ENCODE results near the gene CD84.
"Not testable (repeated sequence)": the region's sequence is repeated elsewhere in the genome, so short reads cannot be mapped to it uniquely, and the experiment has no call there.

Gene CD84

DNA sequence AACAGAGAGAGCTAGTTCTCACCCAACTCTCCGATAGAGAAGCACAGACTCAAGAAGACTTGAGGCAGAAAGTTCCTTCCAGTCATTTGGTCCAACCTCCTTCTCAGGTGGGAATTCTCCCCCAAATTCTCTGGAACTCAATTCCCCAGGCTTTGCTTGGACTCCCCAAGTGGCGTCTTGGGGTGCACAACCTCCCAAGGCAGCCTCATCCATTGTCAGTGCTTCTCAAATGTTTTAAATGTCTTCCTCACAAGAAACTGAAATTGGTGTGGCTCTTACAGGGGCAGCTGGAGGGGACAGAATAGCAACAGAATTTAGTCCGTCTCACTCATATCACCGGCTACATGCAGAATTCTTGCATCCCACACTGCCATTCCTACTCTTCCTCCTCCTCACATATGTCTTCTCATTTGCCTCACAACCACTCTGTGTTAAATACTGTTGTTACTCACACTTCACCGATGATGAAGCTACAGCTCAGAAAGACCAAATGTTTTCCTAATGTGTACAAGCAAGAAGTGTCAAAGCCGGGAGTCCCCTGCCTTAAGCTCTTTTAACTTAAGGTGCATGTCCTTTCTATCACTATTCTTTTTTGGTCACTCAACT lies 33.4 kb upstream of the CD84 start:
- Histone ChIP-seq H3K4me3 (no peak overlapping the region), H3K27ac (no peak overlapping the region)

DNA sequence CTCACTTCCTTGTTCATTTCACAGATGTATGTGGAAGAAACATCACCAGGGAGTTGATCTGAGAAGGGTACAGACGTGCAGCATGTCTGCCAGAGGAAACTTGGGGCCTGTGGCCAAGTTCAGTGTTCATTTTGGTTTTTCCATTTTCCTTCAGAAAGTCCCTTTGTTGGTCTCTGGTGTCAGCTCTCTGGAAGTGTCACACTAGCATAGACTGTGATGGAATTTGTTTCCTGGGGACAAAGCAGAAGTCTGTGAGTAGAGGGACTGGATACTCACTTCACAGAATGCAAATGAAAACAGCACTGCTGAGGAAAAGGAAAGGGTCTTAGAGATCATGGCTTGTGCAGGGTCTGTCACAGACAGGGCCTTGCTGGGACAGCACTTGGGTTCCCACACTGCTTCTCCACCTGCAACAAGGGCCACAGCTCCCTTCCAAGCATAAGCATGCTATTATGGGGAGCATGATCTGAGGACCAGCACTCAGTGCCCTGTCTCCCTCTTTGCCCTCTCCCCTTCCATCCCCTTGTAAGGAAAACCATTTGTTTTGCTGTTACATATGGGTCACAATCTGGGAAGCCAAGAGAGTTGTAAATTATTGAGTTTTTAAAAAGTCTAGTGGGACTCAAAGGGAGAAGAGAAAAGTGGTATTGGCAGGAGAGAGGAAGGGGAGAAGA lies 31.4 kb upstream of the CD84 start:
- H3K27ac ChIP-seq: peak overlapping the region in 2 of 21 experiments; percentile 8 to 26
- no peak overlapping the region for H3K4me3 ChIP-seq

DNA sequence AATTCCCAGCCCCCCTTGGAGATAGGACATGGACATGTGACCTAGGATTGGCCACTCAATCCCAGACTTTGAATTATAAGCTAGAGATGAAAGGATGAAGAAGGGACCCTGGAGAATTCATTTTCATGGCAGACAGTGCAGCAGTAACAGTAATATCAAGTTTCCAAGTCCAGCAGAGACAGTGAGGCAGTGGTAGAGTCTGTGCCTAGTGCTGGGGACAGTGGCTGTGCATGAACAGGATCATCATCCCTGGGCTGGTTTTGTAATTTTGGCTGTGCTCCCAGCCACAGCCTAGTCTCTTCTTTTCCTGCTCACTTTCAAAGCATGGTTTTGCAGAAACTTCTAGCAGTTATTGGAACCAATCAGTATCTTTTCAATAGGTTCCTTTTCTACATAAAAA lies 29.6 kb upstream of the CD84 start:
- Histone ChIP-seq H3K27ac (no peak overlapping the region), H3K4me3 (no peak overlapping the region)

DNA sequence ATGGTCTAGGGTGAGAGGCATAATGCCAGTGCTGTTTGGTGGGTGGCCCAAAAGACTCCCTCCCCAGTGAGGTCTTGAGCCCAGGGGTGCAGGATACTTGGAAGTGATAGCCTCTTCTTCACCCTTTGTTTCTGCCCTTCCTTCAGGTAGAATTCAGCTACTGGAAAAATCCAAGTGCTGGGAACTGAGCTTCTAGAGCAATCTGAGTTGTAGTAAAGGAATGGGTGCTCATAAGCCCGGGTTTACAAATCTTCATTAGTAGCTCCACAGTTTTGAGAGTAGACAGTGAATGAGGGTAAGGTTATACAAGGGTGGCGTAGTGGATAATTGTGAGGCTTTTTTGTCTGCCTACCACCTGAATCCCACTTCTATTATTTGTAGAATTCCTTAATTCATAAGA lies 29.2 kb upstream of the CD84 start:
- Histone ChIP-seq H3K4me3 (no peak overlapping the region), H3K27ac (no peak overlapping the region)

DNA sequence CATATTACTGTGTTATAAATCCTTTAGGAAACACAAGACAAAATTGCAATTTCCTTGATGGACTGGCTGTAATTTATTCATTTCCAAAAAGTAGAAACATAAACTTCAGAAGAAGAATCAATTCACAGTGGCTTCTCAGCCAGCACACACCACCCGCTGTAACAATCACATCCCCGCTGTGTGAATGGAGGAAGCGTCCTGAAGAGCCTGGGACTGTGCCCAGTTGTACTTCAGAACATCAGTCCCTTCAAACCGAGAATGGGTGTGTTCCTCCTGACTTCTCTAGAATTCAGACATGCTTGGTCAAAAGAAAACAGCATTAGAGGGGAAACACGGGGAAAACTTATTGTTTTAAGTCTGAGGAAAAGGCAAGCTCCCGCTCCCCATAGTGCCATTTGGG lies 28.8 kb upstream of the CD84 start:
- H3K27ac ChIP-seq: no peak overlapping the region
- no peak overlapping the region for H3K4me3 ChIP-seq

DNA sequence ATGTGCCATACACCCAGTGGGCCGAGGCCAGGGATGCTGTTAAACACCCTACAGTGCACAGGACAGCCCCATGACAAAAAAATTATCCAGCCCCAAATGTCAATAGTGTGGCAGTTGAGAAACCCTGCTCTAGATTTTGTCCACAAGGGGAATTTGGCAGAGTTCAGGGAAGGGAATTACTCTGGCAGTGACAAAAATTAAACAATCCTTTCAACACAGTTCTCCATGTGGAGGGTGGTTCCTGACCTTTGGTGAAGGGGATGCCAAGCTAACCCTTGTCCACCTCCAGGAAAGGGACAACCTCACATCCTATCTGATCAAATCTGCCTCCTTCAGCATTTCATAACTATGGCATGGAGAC lies 28.4 kb upstream of the CD84 start:
- peak overlapping the region in 1 of 21 experiments; percentile 64 for H3K27ac ChIP-seq
- no peak overlapping the region for H3K4me3 ChIP-seq

DNA sequence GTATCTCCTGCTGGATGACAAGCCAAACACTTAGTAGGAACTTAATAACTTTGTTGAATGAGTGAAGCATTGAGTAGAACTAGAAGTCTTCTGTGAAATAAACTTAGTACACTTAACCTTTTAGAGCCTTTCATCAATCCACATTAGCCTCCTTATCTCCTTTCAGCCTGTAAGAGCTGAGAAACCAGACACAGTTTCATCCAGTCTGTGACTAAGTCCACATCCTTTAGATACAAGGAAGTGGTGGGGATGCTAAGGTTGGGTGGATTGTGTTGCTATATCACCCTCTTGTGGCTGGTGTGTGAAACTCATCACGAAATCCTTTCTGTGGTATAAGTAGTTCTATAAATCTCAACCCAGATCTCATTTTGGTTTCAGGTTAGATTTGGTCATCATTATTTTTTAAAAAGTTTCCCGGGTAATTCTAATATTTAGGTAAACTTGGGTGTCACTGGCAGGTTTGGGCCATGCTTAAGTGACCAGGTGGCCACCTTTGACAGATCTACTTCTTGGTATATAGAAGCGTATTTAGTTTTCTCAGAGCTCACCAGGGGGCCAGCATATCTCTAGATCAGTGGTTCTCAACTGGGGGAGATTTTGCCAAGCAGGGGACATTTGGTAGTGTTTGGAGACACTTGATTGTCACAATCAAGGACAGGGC lies 27.8 kb upstream of the CD84 start:
- no peak overlapping the region for H3K4me3 ChIP-seq
- peak overlapping the region in 2 of 21 experiments; percentile 35 to 64 for H3K27ac ChIP-seq

DNA sequence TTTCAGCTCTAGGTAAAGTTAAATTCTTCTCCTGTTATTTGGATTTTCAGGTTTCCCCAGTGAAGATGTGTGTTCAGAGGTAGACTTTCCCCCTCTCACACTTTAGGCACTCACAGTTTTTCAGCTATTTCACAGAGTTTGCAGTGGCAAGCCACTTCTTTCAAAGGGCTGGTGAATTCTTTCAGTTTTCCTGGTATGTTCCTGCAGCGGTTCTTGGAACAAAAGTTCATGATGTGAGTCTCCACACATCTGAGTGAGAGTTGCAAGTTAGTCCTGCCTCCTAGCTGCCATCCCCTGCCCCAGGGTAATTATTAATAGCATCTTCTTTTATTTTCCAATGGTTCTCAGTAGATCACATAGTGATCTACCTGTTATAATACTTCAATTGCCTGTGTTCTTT lies 27.3 kb upstream of the CD84 start:
- Histone ChIP-seq H3K27ac (peak overlapping the region in 4 of 21 experiments; percentile 3 to 64 (median 44)), H3K4me3 (no peak overlapping the region)

DNA sequence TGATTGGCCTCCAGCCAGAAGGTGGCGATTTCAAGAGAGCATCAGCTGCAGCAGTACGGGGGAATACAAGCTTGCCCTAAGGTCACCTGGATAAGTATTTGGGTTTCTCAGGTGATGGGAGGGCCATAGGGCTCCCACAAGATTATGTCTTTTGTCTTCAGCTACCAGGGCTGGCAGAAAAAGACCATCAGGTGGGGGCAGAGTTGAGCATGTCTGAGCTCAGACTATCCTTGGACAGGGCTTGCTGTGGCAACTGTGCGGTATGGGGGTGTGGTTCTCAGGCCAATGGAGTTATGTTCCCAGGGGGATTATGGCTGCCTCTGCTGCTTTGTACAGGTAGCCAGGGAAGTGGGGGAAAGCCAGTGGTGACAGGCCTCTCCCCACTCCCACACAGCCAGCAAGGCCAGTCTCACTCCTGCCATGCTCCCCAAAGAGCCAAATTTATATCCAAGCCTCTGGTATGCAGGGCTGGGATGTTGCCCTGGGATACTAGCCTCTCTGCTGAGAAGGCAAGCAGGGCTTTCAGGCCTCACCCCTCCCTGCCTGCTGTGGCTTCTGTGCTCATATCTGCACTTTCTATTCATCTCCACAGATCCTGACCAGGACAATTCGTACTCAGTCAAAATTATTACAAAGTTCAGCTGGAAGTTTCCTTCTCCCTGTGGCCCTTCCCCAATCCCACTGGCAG lies 26.6 kb upstream of the CD84 start:
- H3K27ac ChIP-seq: peak overlapping the region in 4 of 21 experiments; percentile 3 to 64 (median 44)

DNA sequence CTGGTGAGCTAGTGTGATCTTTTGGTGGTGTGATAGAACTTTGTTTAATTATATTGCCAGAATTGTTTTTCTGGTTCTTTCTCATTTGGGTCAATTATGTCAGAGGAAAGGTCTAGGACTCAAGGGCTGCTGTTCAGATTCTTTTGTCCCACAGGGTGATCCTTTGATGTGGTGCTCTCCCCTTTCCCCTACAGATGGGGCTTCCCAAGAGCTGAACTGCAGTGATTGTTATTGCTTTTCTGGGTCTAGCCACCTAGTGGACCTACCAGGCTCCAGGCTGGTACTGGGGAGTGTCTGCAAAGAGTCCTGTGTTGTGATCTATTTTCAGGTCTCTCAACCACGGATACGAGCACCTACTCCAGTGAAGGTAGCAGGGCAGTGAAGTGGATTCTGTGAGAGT lies 25.9 kb upstream of the CD84 start:
- H3K27ac ChIP-seq: peak overlapping the region in 1 of 21 experiments; percentile 64
- H3K4me3 ChIP-seq: no peak overlapping the region

More for the DNA sequence above, 26.6 kb upstream of the CD84 start:
- no peak overlapping the region for H3K4me3 ChIP-seq

DNA sequence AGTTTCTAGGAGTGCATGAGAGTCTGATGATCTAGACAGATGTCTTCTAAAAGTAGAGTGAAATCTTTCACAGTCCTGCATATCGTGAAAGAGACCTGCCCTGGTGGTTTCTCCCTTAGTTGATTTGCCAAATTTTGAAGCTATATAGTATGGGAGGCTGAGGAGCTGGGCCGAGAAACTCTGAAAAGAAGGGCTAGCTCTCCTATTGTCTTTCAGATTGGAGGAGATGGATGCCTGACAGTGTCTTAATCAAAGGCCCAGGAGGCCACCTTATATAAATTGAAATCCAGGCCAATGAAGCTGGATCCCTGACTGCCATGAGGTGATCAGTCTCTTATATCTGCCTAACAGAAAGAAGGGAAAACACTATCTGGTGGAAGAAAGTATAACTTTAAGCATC lies 18.4 kb upstream of the CD84 start:
- H3K4me3 ChIP-seq: no peak overlapping the region
- no peak overlapping the region for H3K27ac ChIP-seq

DNA sequence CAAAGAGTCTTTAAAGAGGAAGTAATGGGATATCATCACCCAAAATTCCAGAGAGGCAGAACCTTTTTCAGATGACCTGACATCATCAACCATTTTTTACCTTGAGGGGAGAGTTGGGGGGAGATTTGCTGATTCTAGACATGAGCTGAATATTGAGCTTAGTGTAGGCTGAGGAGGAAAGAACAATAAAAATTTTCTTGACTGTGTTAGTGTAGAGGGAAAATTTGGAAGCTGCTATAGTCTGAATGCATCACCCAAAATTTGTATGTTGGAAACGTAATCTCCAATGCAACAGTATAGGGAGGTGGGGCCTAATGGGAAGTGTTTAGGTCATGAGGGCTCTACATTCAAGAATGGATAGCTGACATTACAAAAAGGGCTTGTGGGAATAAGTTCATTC lies 17.8 kb upstream of the CD84 start:
- no peak overlapping the region for H3K4me3 ChIP-seq

DNA sequence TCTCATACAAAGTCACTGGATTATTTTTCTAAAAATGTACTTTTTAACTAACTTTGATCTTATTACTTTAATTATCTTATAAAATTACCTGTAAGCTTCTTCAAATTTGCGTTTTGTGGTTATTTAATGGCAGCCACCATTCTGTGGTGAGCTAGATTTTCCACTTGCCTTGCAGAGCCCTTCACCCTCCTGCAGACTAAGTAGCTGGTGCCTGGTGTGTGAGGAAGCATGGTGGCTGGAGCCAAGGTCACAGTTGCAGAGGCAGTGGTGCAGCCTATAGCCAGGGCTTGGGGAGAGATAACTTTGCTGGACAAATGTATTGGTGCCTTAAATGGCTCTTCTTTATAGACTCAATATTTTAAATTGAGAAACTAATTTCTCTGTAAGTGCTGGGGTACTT lies 11.2 kb upstream of the CD84 start:
- Histone ChIP-seq H3K27ac (no peak overlapping the region), H3K4me3 (no peak overlapping the region)

More for the DNA sequence above, 17.8 kb upstream of the CD84 start:
- no peak overlapping the region for H3K27ac ChIP-seq

DNA sequence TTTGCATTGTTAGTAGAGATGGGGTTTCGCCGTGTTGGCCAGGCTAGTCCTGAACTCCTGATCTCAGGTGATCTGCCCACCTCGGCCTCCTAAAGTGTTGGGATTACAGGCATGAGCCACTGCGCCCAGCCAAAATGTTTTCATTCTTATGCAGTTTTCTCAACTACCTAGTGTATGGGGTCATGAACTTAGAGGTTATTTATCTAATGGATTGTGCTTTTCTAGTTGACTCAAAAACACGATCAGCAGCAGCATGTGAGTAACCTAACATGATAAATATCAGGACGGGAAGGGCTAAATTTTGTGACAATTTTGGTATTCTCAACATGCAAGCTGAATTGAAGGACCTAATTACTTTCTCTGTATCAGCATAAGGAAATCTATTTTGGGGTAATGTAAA lies 9.2 kb upstream of the CD84 start:
- Histone ChIP-seq H3K27ac (no peak overlapping the region), H3K4me3 (no peak overlapping the region)

DNA sequence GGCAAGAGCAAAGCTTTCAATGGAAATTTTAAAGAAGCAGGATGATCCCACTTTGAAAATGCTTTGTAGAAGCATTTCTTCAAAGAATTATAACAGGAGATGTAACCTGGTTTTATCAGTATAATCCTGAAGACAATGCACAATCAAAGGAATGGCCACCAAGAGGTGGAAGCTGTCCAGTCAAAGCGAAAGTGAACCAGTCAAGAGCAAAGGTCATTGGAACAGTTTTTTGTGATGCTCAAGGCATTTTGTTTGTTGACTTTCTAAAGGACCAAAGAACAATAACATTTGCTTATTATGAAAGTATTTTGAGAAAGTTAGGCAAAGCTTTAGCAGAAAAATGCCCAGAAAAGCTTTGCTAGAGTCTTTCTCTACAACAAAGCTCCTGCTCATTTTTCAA lies 5.5 kb upstream of the CD84 start:
- H3K27ac ChIP-seq: peak overlapping the region in 1 of 21 experiments; percentile 47
- H3K4me3 ChIP-seq: no peak overlapping the region

DNA sequence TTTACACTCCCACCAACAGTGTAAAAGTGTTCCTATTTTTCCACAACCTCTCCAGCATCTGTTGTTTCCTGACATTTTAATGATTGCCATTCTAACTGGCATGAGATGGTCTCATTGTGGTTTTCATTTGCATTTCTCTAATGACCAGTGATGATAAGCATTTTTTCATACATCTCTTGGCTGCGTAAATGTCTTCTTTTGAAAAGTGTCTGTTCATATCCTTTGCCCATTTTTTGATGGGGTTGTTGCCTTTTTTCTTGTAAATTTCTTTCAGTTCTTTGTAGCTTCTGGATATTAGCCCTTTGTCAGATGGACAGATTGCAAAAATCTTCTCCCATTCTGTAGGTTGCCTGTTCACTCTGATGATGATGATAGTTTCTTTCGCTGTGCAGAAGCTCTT lies 3.7 kb upstream of the CD84 start:
- H3K27ac ChIP-seq, H3K4me3 ChIP-seq: not testable (repeated sequence)

DNA sequence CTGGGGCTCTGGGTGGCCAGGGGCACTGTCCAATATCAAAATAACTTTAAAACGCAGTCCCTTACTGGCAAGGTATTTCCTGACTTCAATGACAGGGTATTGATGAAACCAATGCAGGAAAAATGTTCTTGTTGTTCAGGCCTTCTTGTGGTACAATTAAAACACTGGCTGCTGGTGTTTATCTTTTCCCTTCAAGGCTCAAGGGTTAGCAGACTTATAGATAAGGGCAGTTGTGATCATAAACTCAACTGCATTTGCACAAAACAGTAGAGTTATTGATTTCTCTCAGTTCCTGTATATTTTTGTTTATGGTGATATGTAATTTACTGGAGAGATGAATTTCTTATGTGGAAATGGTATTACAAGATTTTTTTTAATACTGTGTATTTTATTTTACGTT lies 2.7 kb upstream of the CD84 start:
- Histone ChIP-seq H3K27ac (peak overlapping the region in 2 of 21 experiments; percentile 1 to 95), H3K4me3 (no peak overlapping the region)

DNA sequence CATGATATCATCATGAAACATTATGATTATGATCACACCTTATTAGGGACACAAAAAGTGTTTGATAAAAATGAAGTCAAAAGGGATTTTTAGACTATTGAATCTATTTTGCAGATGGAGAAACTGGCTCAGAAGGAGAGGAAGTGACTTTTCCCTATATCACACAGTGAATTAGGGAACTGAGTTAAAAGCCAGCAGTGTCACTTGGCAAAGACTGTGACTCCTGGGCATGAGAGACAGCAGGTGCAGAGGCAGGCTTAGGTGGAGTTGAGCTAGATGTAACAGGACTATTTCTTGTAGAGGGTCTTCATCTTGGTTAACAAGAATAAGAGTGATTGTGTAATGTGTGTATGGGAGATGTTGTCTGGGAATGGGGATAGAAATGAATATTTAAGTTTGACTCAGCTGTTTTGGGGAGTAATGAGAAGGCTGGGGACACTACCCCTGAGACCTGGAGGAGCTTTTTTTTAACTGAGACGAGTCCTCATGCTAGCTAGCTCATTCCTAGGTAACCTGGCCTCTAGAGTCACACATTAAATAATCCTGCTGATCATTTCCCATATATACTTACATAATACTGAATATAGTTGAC lies 1.0 kb upstream of the CD84 start:
- Histone ChIP-seq H3K4me3 (no peak overlapping the region), H3K27ac (peak overlapping the region in 8 of 21 experiments; percentile 29 to 95 (median 54))

DNA sequence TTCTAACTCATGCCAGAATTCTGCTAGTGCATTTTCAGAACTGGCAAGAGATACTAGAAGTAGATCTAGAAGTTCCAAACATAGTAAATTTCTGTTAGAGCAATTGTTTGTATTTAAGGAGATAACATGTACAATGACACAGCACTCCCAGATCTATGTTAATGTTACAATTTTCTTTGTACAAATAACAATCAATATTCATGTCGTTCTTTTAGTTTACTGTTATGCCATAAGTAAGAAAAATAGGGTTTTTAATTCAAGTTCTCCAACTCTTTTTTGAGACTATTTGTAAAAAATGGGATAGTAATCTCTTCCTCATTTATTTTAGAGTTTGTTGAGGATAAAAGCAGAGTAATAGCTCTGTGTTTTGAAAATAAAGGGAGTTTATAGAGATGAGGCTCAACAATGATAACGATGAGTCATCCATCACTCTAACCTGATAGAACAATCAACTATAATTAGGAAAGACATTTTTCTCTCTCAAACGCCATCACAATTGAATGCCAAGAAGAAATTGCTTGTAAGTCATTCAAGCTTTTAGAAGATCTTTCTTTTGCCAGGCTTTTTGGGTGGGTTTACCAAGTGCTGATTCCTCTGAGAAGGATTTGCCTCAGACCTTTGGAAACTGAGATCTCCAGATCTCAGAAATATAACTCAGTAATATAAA lies 638 bp downstream of the CD84 start:
- H3K4me3 ChIP-seq: peak overlapping the region in 6 of 7 experiments; percentile 6 to 32 (median 24)
- H3K27ac ChIP-seq: peak overlapping the region in 19 of 21 experiments; percentile 4 to 97 (median 63)

DNA sequence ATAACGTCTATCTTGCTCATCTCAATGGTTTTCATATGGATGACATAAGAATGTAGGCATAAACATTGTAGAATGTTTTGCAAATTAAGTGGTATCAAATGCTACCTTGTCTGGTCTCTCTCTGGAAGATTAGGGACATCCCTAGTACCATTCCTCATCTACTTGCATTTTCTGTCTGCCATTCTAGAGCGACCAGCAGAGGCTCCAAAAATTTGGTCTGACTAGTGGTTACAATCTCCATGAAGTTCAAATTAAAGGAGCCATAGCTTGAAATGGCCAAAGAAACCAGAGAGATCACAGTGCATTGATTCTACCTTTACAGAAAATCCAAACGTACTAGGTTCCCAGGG lies 1.1 kb downstream of the CD84 start:
- Histone ChIP-seq H3K27ac (peak overlapping the region in 15 of 21 experiments; percentile 37 to 97 (median 80)), H3K4me3 (peak overlapping the region in 5 of 7 experiments; percentile 19 to 32 (median 27))
